SK-N-SH (cell line): Measurements from ENCODE around the gene SLC6A17. TPM values are rescaled to one million over a fixed set of nuclear protein-coding genes. Genes with fewer than 3 reads are reported as not detected.

Experiments used
- CTCF ChIA-PET: fragments of 300-600, 350-600 bp; formaldehyde crosslinking; extraction: SDS; loops from one replicate; lab custom pipeline; 2021; lab: Yijun Ruan, JAX
- POLR2A ChIA-PET: fragments of 350-600 bp; sonication (Branson Sonifier 250); formaldehyde crosslinking; extraction: SDS; loops from one replicate; lab custom pipeline; 2020; ENCODE audit warnings: antibody characterized with exemption, inconsistent platforms; lab: Yijun Ruan, JAX
- DNase-seq: peaks from one replicate; pipeline ENCODE4 v3.0.0; 2012
- H2AFZ ChIP-seq: fragments of 200-600 bp; sonication (generic); 2 replicates; pipeline ENCODE4 v1.8.1; 2016; ENCODE audit warnings: antibody characterized with exemption, mild to moderate bottlenecking, low read depth
- H3F3A ChIP-seq: fragments of 200-600 bp; sonication (generic); replicated peaks from 2 replicates; pipeline ENCODE3; 2016; ENCODE audit warnings: antibody characterized with exemption, mild to moderate bottlenecking; ENCODE audit not compliant: insufficient read depth
- H3K27ac ChIP-seq, 2 experiments: fragments of 200-500 bp in 1 of 2; fragments of 200-600 bp in 1 of 2; sonication (Bioruptor generic) in 1 of 2; sonication (generic), shearing (Covaris generic) in 1 of 2; 2 replicates each; pipeline versions ENCODE4 v1.5.1 to v1.6.1; 2014 to 2016; ENCODE audit warnings: low read depth in 2 of 2, inconsistent platforms in 1 of 2, low read length in 1 of 2, mild to moderate bottlenecking in 1 of 2, mixed read lengths in 1 of 2
- H3K27me3 ChIP-seq: fragments of 200-600 bp; sonication (generic), shearing (Covaris generic); 2 replicates; pipeline ENCODE4 v1.6.1; 2016; ENCODE audit warnings: mixed run types; ENCODE audit not compliant: insufficient read depth
- H3K36me3 ChIP-seq, 2 experiments: fragments of 200-500 bp in 1 of 2; fragments of 200-600 bp in 1 of 2; sonication (Bioruptor generic) in 1 of 2; sonication (generic) in 1 of 2; replicated peaks in 1 of 2; 2 replicates each; pipeline versions ENCODE3 to v1.5.1; 2014 to 2016; ENCODE audit warnings: low read length in 1 of 2, mild to moderate bottlenecking in 1 of 2; ENCODE audit not compliant: insufficient read depth in 2 of 2, control insufficient read depth in 1 of 2
- H3K4me1 ChIP-seq, 2 experiments: fragments of 200-500 bp in 1 of 2; fragments of 200-600 bp in 1 of 2; sonication (Bioruptor generic) in 1 of 2; sonication (generic), shearing (Covaris generic) in 1 of 2; 2 replicates each; pipeline versions ENCODE4 v1.5.1 to v1.6.1; 2014 to 2016; ENCODE audit warnings: low read depth in 1 of 2, low read length in 1 of 2, mixed run types in 1 of 2; ENCODE audit not compliant: insufficient read depth in 2 of 2, control insufficient read depth in 1 of 2
- H3K4me2 ChIP-seq: fragments of 200-600 bp; sonication (generic), shearing (Covaris generic); 2 replicates; pipeline ENCODE4 v1.6.1; 2017; ENCODE audit warnings: mixed run types
- H3K4me3 ChIP-seq, 2 experiments: fragments of 200-500 bp in 1 of 2; fragments of 200-600 bp in 1 of 2; sonication (Bioruptor generic) in 1 of 2; sonication (generic), shearing (Covaris generic) in 1 of 2; 2 replicates each; pipeline versions ENCODE4 v1.5.1 to v1.8.1; 2014 to 2016; ENCODE audit warnings: low read depth in 2 of 2, inconsistent platforms in 1 of 2, low read length in 1 of 2, mild to moderate bottlenecking in 1 of 2, mixed read lengths in 1 of 2, moderate library complexity in 1 of 2
- H3K79me2 ChIP-seq: fragments of 200-600 bp; sonication (generic); 2 replicates; pipeline ENCODE4 v1.8.1; 2017; ENCODE audit warnings: mild to moderate bottlenecking; ENCODE audit not compliant: insufficient read depth
- H3K9ac ChIP-seq: fragments of 200-600 bp; sonication (generic); 2 replicates; pipeline ENCODE4 v1.6.1; 2017; ENCODE audit warnings: mixed run types
- H3K9me2 ChIP-seq: fragments of 200-600 bp; sonication (generic); 2 replicates; pipeline ENCODE4 v1.6.1; 2017; ENCODE audit warnings: mixed run types
- H3K9me3 ChIP-seq: fragments of 200-600 bp; sonication (generic); 2 replicates; pipeline ENCODE4 v1.6.1; 2017; ENCODE audit warnings: mixed run types, mild to moderate bottlenecking, moderate library complexity
- H4K20me1 ChIP-seq: fragments of 200-600 bp; sonication (generic); 2 replicates; pipeline ENCODE4 v1.6.1; 2017; ENCODE audit warnings: mild to moderate bottlenecking, mixed run types; ENCODE audit not compliant: insufficient read depth
- CTCF ChIP-seq: fragments of 200-600 bp; sonication (generic); IDR thresholded peaks from 2 replicates; pipeline ENCODE4 v1.6.1; 2017; ENCODE audit warnings: antibody characterized with exemption, mild to moderate bottlenecking, moderate library complexity
- ELF1 ChIP-seq: IDR thresholded peaks from 2 replicates; pipeline ENCODE4 v1.4.0; 2012
- EP300 ChIP-seq, 2 experiments: IDR thresholded peaks; 2 replicates each; pipeline versions ENCODE4 v1.4.0 to v1.6.1; 2012; ENCODE audit warnings: borderline replicate concordance in 1 of 2, low read depth in 1 of 2, low read length in 1 of 2
- FOXM1 ChIP-seq: IDR thresholded peaks from 2 replicates; pipeline ENCODE4 v1.4.0; 2012; ENCODE audit warnings: low read depth, mild to moderate bottlenecking
- GATA2 ChIP-seq: sonication (generic); formaldehyde crosslinking; IDR thresholded peaks from 2 replicates; pipeline ENCODE4 v1.5.0; 2020; ENCODE audit warnings: mild to moderate bottlenecking, missing genetic modification reagents
- IRF3 ChIP-seq: fragments of 150-350 bp; IDR thresholded peaks from 2 replicates; pipeline ENCODE4 v1.6.1; 2016; ENCODE audit warnings: mild to moderate bottlenecking, low read depth, low read length
- MEF2A ChIP-seq: IDR thresholded peaks from 2 replicates; pipeline ENCODE4 v1.4.0; 2012; ENCODE audit warnings: low read depth, borderline replicate concordance
- MXI1 ChIP-seq: IDR thresholded peaks from 2 replicates; pipeline ENCODE4 v1.6.1; 2012; ENCODE audit warnings: mild to moderate bottlenecking, low read depth, low read length, improper control_type of control experiment
- RAD21 ChIP-seq: IDR thresholded peaks from 2 replicates; pipeline ENCODE4 v1.6.1; 2012; ENCODE audit warnings: mild to moderate bottlenecking, low read length
- SMC3 ChIP-seq: IDR thresholded peaks from 2 replicates; pipeline ENCODE4 v1.6.1; 2012; ENCODE audit warnings: low read depth, low read length, improper control_type of control experiment
- TEAD4 ChIP-seq: IDR thresholded peaks from 2 replicates; pipeline ENCODE4 v1.4.0; 2012; ENCODE audit warnings: mild to moderate bottlenecking, borderline replicate concordance; ENCODE audit not compliant: insufficient read depth
- USF1 ChIP-seq: IDR thresholded peaks from 2 replicates; pipeline ENCODE4 v1.4.0; 2012; ENCODE audit warnings: low read depth, borderline replicate concordance
- USF2 ChIP-seq: fragments of 150-350 bp; IDR thresholded peaks from 2 replicates; pipeline ENCODE4 v1.6.1; 2017; ENCODE audit warnings: antibody characterized with exemption, low read length, low read depth, borderline replicate concordance
- WGBS: methylation state at CpG from one replicate; pipeline ENCODE4 v1.1.6; 2017; ENCODE audit warnings: low lambda C conversion rate; 5-methylcytosine and 5-hydroxymethylcytosine counted together
- polyA plus RNA-seq, 3 experiments: library from polyadenylated mRNA; depleted of rRNA; stranded (reverse); fragments of >200 nt; gene quantifications; 2 replicates each; pipeline ENCODE4 v1.2.3, GENCODE V29; 2012

SLC6A17 gene
- polyA plus RNA-seq, 1 of the 3 experiments (the other 2 are of a cell fraction): 0.67 TPM

- TF ChIP-seq IRF3 (no peak), MEF2A (no peak), TEAD4 (no peak), MXI1 (no peak), RAD21 (no peak), EP300 (IDR thresholded peaks at IDR 0.05; ENCODE audit: borderline replicate concordance in 1 of 2, low read depth in 1 of 2, low read length in 1 of 2) (no peak)
- TF ChIP-seq, all 33 proteins: peak for 0
These were observed 49.9 kb downstream of the SLC6A17 start (continued) for GRCh38 chr1:110200190-110200589.

- no peak for DNase-seq
- TF ChIP-seq RAD21 (no peak), FOXM1 (no peak), TEAD4 (no peak), CTCF (no peak), USF2 (no peak), USF1 (no peak), ELF1 (no peak), SMC3 (no peak), EP300 (IDR thresholded peaks at IDR 0.05; ENCODE audit: borderline replicate concordance in 1 of 2, low read depth in 1 of 2, low read length in 1 of 2) (no peak), GATA2 (CRISPR knock-in tag) (no peak)
- ChIA-PET POLR2A (interaction anchor here (0.6 kb wide), 1 partner anchor 229 kb away, joined by 6 read pairs; no protein-coding TSS in a partner anchor), CTCF (interaction anchor here (1.3 to 19.1 kb wide), 12 partner anchors 8 to 295 kb away, joined by 3 to 1300 read pairs (median 33); partner anchors contain the start of gene SLC6A17)
- H4K20me1 ChIP-seq: no peaks in the 10 kb centered on the region
- H3K27ac ChIP-seq: no peak overlapping the region
- peaks cover 0 to 21% of the 10 kb centered on the region in 2 experiments; a peak in 1 of 4 replicates for H3K4me1 ChIP-seq
- H3K9me3 ChIP-seq: no peaks in the 10 kb centered on the region
- H3K27me3 ChIP-seq: no peaks in the 10 kb centered on the region
- H3K4me3 ChIP-seq: no peak overlapping the region
- no peaks in the 10 kb centered on the region for H3K9me2 ChIP-seq
- H3F3A ChIP-seq: no peaks in the 10 kb centered on the region
- no peaks in the 10 kb centered on the region for H3K79me2 ChIP-seq
- no peak overlapping the region for H3K4me2 ChIP-seq
- no peaks in the 10 kb centered on the region for H3K36me3 ChIP-seq
- no peak overlapping the region for H2AFZ ChIP-seq
- WGBS: 77% methylated on average over 13 of the region's 14 CpGs
- H3K9ac ChIP-seq: no peak overlapping the region
These were observed 50.4 kb downstream of the SLC6A17 start for GRCh38 chr1:110200666-110201065.
